Measurements from ENCODE around the gene KCNG2.
"Not testable (repeated sequence)": the region's sequence is repeated elsewhere in the genome, so short reads cannot be mapped to it uniquely, and the experiment has no call there.

Gene KCNG2

DNA sequence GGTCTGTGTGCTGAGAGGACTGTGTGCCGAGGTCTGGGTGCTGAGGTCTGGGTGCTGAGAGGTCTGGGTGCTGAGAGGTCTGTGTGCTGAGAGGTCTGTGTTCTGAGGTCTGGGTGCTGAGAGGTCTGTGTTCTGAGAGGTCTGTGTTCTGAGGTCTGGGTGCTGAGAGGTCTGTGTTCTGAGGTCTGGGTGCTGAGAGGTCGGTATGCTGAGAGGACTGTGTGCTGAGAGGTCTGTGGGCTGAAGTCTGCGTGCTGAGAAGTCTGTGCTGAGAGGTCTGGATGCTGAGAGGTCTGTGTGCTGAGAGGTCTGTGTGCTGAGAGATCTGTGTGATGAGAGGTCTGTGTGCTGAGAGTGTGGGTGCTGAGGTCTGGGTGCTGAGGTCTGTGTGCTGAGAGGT is 68.2 kb downstream of the KCNG2 start:
- H3K9me3 Mint-ChIP-seq, DNase-seq, H3K4me3 Mint-ChIP-seq, H3K36me3 Mint-ChIP-seq, H3K4me1 Mint-ChIP-seq, CTCF ChIA-PET, H3K27ac Mint-ChIP-seq: not testable (repeated sequence)
- peaks cover 10% of the 10 kb centered on the region for H3K27me3 Mint-ChIP-seq

GRCh38 chr18:79866889-79867574 is 69.3 kb downstream of the KCNG2 start:
- H3K36me3 Mint-ChIP-seq = no peaks in the 10 kb centered on the region
- CTCF ChIA-PET = no interaction called here
- DNase-seq = no peak
- H3K27ac Mint-ChIP-seq = no peak overlapping the region
- H3K4me1 Mint-ChIP-seq = no peaks in the 10 kb centered on the region
- H3K27me3 Mint-ChIP-seq = peaks cover 10% of the 10 kb centered on the region
- H3K9me3 Mint-ChIP-seq = peaks cover 1% of the 10 kb centered on the region
- no peak overlapping the region for H3K4me3 Mint-ChIP-seq

DNA sequence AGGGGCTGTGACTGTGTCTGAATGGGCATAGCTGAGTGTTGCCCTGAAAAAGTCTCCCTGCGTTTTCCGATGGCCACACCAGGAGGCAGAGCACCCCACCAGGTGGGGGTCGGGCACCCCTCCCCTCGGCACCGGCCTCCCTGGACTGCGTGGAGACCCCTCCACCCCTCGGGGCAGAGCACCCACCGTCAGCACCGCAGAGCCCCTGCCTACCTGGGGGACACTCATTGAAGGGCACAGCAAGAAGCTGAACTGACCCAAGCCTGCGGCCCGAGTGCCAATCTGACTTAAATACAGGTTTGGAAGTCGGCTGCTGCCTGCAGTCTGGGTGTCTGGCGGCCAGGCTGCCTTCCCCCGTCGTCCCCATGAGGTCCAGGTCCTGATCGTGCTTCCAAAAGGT is 69.9 kb downstream of the KCNG2 start:
- no peaks in the 10 kb centered on the region for H3K4me1 Mint-ChIP-seq
- no peak overlapping the region for H3K27ac Mint-ChIP-seq
- H3K9me3 Mint-ChIP-seq = no peaks in the 10 kb centered on the region
- H3K4me3 Mint-ChIP-seq = no peak overlapping the region
- H3K27me3 Mint-ChIP-seq = peaks cover 5% of the 10 kb centered on the region
- no peak for DNase-seq
- CTCF ChIA-PET = no interaction called here
- no peaks in the 10 kb centered on the region for H3K36me3 Mint-ChIP-seq

DNA sequence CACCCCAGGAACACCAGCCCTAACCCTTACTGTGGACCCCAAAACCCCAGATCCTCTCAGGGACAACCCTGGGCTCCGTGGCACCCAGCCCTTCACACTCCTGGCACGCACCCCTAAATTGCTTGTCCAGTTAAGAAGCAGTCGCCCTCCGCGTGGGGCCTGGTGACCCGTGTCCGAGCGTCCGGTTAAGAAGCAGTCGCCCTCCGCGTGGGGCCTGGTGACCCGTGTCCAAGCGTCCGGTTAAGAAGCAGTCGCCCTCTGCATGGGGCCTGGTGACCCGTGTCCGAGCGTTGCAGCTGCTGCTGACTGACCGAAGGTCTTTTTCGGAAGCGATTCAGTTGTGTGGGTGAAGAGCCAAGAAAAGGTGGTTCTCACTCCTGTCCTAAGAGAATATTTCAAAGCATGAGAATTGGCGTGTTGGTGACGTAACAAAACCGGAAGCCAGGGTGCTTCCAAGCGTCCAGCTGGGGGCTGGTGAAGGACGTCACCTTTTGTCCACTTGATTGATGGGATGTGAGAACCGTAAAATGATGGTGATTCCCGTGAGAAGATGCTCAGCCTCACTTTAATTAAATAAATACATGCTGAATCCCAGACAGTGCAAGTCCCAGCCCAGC is 70.5 kb downstream of the KCNG2 start:
- DNase-seq = no peak
- Mint-ChIP-seq H3K27me3 (no peaks in the 10 kb centered on the region), H3K4me3 (no peak overlapping the region), H3K27ac (no peak overlapping the region), H3K9me3 (no peaks in the 10 kb centered on the region), H3K36me3 (no peaks in the 10 kb centered on the region), H3K4me1 (no peaks in the 10 kb centered on the region)
- CTCF ChIA-PET = no interaction called here

GRCh38 chr18:79868811-79869541 is 71.2 kb downstream of the KCNG2 start:
- no peaks in the 10 kb centered on the region for H3K4me1 Mint-ChIP-seq
- no peaks in the 10 kb centered on the region for H3K36me3 Mint-ChIP-seq
- CTCF ChIA-PET = no interaction called here
- no peak overlapping the region for H3K27ac Mint-ChIP-seq
- H3K27me3 Mint-ChIP-seq = peaks cover 4% of the 10 kb centered on the region
- DNase-seq = no peak
- no peaks in the 10 kb centered on the region for H3K9me3 Mint-ChIP-seq
- H3K4me3 Mint-ChIP-seq = no peak overlapping the region

DNA sequence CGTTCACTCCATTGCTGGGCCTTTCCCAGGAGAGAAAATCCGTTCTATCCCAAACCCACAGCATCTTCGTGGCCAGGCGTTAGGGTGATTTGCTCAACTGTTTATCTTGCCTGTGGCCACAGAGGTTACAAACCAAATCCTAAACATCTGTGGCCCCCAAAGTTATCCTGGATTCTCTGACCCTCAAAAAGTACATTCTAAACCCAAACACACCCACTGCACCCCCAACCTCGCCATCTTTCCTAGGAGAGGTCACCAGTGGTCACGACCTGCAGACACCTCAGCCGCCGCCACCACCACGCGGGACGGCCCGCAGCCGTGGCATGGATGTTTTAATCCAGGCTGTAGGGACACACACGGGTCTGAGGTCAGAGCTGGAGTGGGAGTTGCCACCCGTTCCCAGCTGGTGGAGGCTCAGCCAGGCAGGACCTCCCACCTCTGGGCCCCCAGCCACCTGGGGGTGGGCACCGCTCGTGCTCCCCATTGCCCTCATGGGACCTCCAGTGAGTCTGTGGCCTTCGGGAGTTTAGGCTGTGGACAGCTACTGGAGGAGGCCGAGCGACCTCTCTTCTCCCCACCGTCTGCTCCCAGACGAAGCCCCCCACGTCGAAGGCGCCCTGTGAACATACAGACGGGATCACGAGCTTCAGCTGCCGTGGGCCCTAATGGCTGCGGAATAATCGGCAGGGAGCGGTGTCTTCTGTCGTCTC is 72.0 kb downstream of the KCNG2 start:
- H3K27me3 Mint-ChIP-seq = peaks cover 4% of the 10 kb centered on the region
- no peaks in the 10 kb centered on the region for H3K9me3 Mint-ChIP-seq
- CTCF ChIA-PET = no interaction called here
- no peaks in the 10 kb centered on the region for H3K36me3 Mint-ChIP-seq
- no peaks in the 10 kb centered on the region for H3K4me1 Mint-ChIP-seq
- DNase-seq = no peak
- no peak overlapping the region for H3K4me3 Mint-ChIP-seq
- H3K27ac Mint-ChIP-seq = no peak overlapping the region

- no peak for DNase-seq
- Mint-ChIP-seq H3K27me3 (peaks cover 4% of the 10 kb centered on the region), H3K4me3 (no peak overlapping the region), H3K4me1 (no peaks in the 10 kb centered on the region), H3K36me3 (no peaks in the 10 kb centered on the region), H3K27ac (no peak overlapping the region), H3K9me3 (no peaks in the 10 kb centered on the region)
- CTCF ChIA-PET = no interaction called here
These were observed 72.7 kb downstream of the KCNG2 start for GRCh38 chr18:79870301-79871025.

DNA sequence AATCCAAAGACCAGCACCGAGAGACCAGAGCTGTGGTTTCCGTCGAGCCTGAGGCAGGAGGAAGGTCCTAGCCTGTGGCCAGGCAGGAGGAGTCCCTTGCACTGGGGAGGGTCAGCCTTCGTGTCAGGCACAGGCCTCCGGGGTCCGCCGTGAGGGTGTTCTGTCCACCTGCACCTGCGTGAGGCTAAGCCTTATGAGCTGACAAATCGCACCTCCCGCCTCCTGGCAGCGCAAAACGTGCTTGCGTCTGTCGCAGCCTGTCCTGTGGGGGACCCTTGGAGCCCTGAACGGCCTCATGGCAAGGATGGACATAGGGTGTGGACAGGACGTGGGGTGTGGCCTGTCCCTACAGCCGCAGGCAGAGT is 73.3 kb downstream of the KCNG2 start:
- no peaks in the 10 kb centered on the region for H3K9me3 Mint-ChIP-seq
- no peak overlapping the region for H3K4me3 Mint-ChIP-seq
- H3K27ac Mint-ChIP-seq = no peak overlapping the region
- H3K4me1 Mint-ChIP-seq = no peaks in the 10 kb centered on the region
- peaks cover 4% of the 10 kb centered on the region for H3K27me3 Mint-ChIP-seq
- no peak for DNase-seq
- CTCF ChIA-PET = no interaction called here
- H3K36me3 Mint-ChIP-seq = no peaks in the 10 kb centered on the region

- H3K4me1 Mint-ChIP-seq = no peaks in the 10 kb centered on the region
- CTCF ChIA-PET = no interaction called here
- H3K27ac Mint-ChIP-seq = no peak overlapping the region
- H3K9me3 Mint-ChIP-seq = no peaks in the 10 kb centered on the region
- no peaks in the 10 kb centered on the region for H3K36me3 Mint-ChIP-seq
- H3K4me3 Mint-ChIP-seq = no peak overlapping the region
- H3K27me3 Mint-ChIP-seq = peaks cover 4% of the 10 kb centered on the region
- DNase-seq = no peak
These were observed 73.8 kb downstream of the KCNG2 start for GRCh38 chr18:79871481-79872091.

DNA sequence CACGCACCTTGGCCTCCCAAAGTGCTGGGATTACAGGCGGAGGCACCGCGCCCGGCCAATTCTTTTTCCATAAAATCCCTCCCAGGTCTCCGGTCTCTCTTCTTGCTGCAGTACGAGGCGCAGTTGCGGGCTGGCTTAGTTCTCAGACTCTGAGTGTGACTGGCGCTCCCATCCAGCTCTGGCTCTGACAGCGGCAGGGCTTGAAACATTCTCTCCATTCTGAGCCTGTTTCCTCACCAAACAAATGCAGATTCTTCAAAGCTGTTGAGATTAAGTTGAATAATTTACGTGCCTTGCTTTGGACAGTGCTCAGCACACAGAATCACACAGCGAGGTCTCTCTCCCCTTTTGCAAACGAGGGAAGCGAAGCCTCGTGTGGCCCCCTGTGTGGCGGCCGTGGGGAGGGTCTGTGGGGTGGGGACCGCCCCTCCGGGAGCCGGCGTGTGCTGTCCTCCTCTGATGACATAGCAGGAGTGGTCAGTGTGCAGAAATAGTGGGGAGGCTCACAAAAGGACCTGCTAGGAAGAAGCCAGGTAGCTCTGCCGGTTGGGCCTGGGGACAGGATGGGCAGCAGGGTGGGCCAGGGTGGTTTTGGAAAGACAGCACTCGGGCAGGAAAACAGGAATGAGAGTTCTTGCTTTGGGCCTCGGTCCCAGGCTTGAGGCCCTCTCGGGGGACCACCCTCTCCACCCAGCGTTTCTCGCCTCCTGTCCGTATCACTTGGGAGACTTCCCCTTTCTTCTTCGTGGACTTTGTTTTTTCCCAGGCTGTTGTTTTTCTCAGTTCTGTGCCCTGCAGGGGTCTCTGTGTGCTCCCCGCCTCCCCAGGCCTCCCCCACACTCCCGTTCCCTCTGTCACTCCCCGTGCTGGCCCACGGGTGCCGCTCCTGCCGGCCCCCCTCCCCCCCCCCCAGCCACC is 75.0 kb downstream of the KCNG2 start:
- peaks cover 4% of the 10 kb centered on the region for H3K27me3 Mint-ChIP-seq
- no peaks in the 10 kb centered on the region for H3K9me3 Mint-ChIP-seq
- no peaks in the 10 kb centered on the region for H3K36me3 Mint-ChIP-seq
- no peak for DNase-seq
- H3K4me1 Mint-ChIP-seq = no peaks in the 10 kb centered on the region
- H3K27ac Mint-ChIP-seq = no peak overlapping the region
- CTCF ChIA-PET = no interaction called here
- H3K4me3 Mint-ChIP-seq = no peak overlapping the region

DNA sequence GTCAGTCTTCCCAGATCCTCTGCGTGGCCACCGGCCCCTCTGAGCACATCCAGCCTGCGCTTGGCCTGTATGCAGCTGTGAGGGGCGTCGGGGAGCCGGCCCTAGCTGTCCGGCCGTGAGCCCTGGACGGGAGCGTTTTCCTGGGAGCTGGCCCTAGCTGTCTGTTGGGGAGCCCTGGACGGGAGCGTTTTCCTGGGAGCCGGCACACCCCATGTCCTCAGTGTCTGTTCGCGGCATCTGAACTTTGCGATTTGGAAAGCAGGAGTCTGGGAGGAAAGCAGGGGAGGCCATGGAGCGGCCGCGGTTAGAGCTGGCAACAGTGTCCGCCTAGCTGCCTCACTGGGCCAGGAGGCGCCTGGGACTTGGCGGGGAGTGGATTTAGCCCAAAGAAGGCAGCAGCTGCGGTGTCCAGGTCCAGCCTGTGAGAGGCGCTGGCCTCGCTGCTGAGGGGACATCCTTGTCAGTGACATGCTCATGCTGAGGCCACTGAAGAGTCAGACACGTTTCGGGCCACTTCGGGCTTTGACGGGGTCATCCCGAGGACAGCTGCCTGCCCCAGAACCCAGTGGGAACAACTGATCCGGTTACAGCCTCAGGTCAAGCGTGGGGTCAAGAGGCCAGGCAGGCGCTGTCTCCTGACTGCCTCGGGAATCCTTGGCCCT is 75.8 kb downstream of the KCNG2 start:
- no peak overlapping the region for H3K4me3 Mint-ChIP-seq
- CTCF ChIA-PET = no interaction called here

GRCh38 chr18:79874553-79875530 is 77.1 kb downstream of the KCNG2 start:
- H3K9me3 Mint-ChIP-seq = no peaks in the 10 kb centered on the region
- no peak overlapping the region for H3K27ac Mint-ChIP-seq
- CTCF ChIA-PET = no interaction called here
- no peaks in the 10 kb centered on the region for H3K4me1 Mint-ChIP-seq
- peaks cover 4% of the 10 kb centered on the region for H3K27me3 Mint-ChIP-seq
- DNase-seq = no peak
- no peaks in the 10 kb centered on the region for H3K36me3 Mint-ChIP-seq
- no peak overlapping the region for H3K4me3 Mint-ChIP-seq

More for the DNA sequence above, 75.8 kb downstream of the KCNG2 start:
- no peak for DNase-seq
- H3K9me3 Mint-ChIP-seq = no peaks in the 10 kb centered on the region
- H3K27ac Mint-ChIP-seq = no peak overlapping the region
- peaks cover 4% of the 10 kb centered on the region for H3K27me3 Mint-ChIP-seq
- H3K36me3 Mint-ChIP-seq = no peaks in the 10 kb centered on the region
- H3K4me1 Mint-ChIP-seq = no peaks in the 10 kb centered on the region
